IPS DF 4.7 (cell line): Measurements from ENCODE around the gene HRH1.
"Not testable (repeated sequence)": the region's sequence is repeated elsewhere in the genome, so short reads cannot be mapped to it uniquely, and the experiment has no call there.

ENCODE experiments used
- DNase-seq: peaks from one replicate; pipeline ENCODE4 v3.0.0-alpha.2; 2013; ENCODE audit warnings: low spot score; ENCODE audit errors: extremely low read depth

HRH1 gene

GRCh38 chr3:11168881-11169805 lies 14.8 kb downstream of the HRH1 start:
- DNase-seq = no peak

- DNase-seq = no peak
These were observed 15.9 kb downstream of the HRH1 start for GRCh38 chr3:11170052-11170770.

- no peak for DNase-seq
These were observed 17.9 kb downstream of the HRH1 start for GRCh38 chr3:11172096-11172690.

GRCh38 chr3:11173828-11174465 lies 19.7 kb downstream of the HRH1 start:
- no peak for DNase-seq

GRCh38 chr3:11178421-11178820 lies 24.1 kb downstream of the HRH1 start:
- no peak for DNase-seq

GRCh38 chr3:11184328-11184969 lies 30.2 kb downstream of the HRH1 start:
- not testable (repeated sequence) for DNase-seq

- no peak for DNase-seq
These were observed 30.9 kb downstream of the HRH1 start for GRCh38 chr3:11185144-11185543.

- DNase-seq = no peak
These were observed 31.4 kb downstream of the HRH1 start for GRCh38 chr3:11185564-11186317.

- DNase-seq = no peak
These were observed 32.0 kb downstream of the HRH1 start for GRCh38 chr3:11186318-11186692.

- DNase-seq = no peak
These were observed 32.5 kb downstream of the HRH1 start for GRCh38 chr3:11186771-11187191.

GRCh38 chr3:11187681-11188080 lies 33.4 kb downstream of the HRH1 start:
- DNase-seq = no peak

- no peak for DNase-seq
These were observed 33.9 kb downstream of the HRH1 start for GRCh38 chr3:11188231-11188630.

GRCh38 chr3:11195201-11195600 lies 40.9 kb downstream of the HRH1 start:
- DNase-seq = no peak

- DNase-seq = no peak
These were observed 41.5 kb downstream of the HRH1 start for GRCh38 chr3:11195721-11196332.

GRCh38 chr3:11197484-11197883 lies 43.2 kb downstream of the HRH1 start:
- no peak for DNase-seq

GRCh38 chr3:11198070-11198469 lies 43.8 kb downstream of the HRH1 start:
- DNase-seq = no peak

- no peak for DNase-seq
These were observed 44.2 kb downstream of the HRH1 start for GRCh38 chr3:11198495-11198894.

- no peak for DNase-seq
These were observed 45.9 kb downstream of the HRH1 start for GRCh38 chr3:11199902-11200845.
